Gastroesophageal sphincter (tissue), 4 donors: ENCODE data around the gene KLHL41. TPM values are rescaled to one million over a fixed set of nuclear protein-coding genes. Genes with fewer than 3 reads are reported as not detected.

ENCODE experiments used
- ATAC-seq: fragments of 150-250 bp; one replicate; pipeline ENCODE4 v1.9.1; 2016; ENCODE audit warnings: mild to moderate bottlenecking, moderate library complexity
- H3K27ac ChIP-seq, 4 donors: fragments of 200-600 bp; sonication (generic) in 3 of 4; 1 replicate in 3 of 4; 2 replicates in 1 of 4; pipeline ENCODE4 v1.5.1; 2016 to 2019
- H3K27me3 ChIP-seq: fragments of 200-600 bp; sonication (generic); one replicate; pipeline ENCODE4 v1.5.1; 2019
- H3K36me3 ChIP-seq, 2 donors: fragments of 200-600 bp; sonication (generic); one replicate each; pipeline ENCODE4 v1.5.1; 2019; ENCODE audit warnings: control low read depth in 1 of 2
- H3K4me1 ChIP-seq, 3 donors: fragments of 200-600 bp; sonication (generic); 1 replicate in 2 of 3; 2 replicates in 1 of 3; pipeline ENCODE4 v1.5.1; 2016 to 2019; ENCODE audit warnings: control low read depth in 2 of 3
- H3K4me3 ChIP-seq, 2 donors: fragments of 200-600 bp; sonication (generic); one replicate each; pipeline ENCODE4 v1.5.1; 2019; ENCODE audit warnings: mild to moderate bottlenecking in 1 of 2, moderate library complexity in 1 of 2
- H3K9me3 ChIP-seq, 3 donors: fragments of 200-600 bp; sonication (generic); one replicate each; pipeline ENCODE4 v1.5.1; 2017 to 2019; ENCODE audit warnings: control low read depth in 2 of 3
- CTCF ChIP-seq, 4 experiments: fragments of 200-600 bp in 2 of 4; fragments of 450-650 bp in 2 of 4; sonication (generic) in 1 of 4; IDR thresholded peaks; one replicate each; pipeline ENCODE4 v1.5.1; 2017 to 2019; ENCODE audit warnings: antibody characterized with exemption in 4 of 4, mild to moderate bottlenecking in 2 of 4, moderate library complexity in 2 of 4
- EP300 ChIP-seq: sonication (generic); formaldehyde crosslinking; IDR thresholded peaks from one replicate; pipeline ENCODE4 v1.6.1; 2017; ENCODE audit warnings: antibody characterized with exemption, mild to moderate bottlenecking
- POLR2A ChIP-seq, 2 donors: fragments of 450-650 bp; IDR thresholded peaks; one replicate each; pipeline ENCODE4 v1.6.1; 2017; ENCODE audit warnings: antibody characterized with exemption in 2 of 2, mild to moderate bottlenecking in 2 of 2, moderate library complexity in 1 of 2
- POLR2AphosphoS5 ChIP-seq: sonication (generic); formaldehyde crosslinking; IDR thresholded peaks from one replicate; pipeline ENCODE4 v1.6.1; 2017; ENCODE audit warnings: antibody characterized with exemption
- WGBS, 2 donors: methylation state at CpG; one replicate each; pipeline ENCODE4 v1.1.5; 2018; ENCODE audit warnings: low coverage in 1 of 2; 5-methylcytosine and 5-hydroxymethylcytosine counted together
- total RNA-seq, 4 donors: library from RNA; depleted of rRNA; stranded (reverse); fragments of >200 nt; gene quantifications; one replicate each; pipeline ENCODE4 v1.1.0, GENCODE V29; 2016

Gene KLHL41
- total RNA-seq, 4 donors from 2014 or later: 0.69 to 16.2 (median 7.8) TPM

GRCh38 chr2:169478339-169478738, 31.2 kb upstream of the KLHL41 start:
- WGBS, 2 donors: 61 to 88% methylated on average over 2 to 3 of the region's 3 CpGs
- Histone ChIP-seq H3K27me3 (no peaks in the 10 kb centered on the region), H3K27ac (peak overlapping the region in 3 of 4 donors; percentile 82 to 87 (median 85)), H3K4me3 (no peak overlapping the region), H3K9me3 (no peaks in the 10 kb centered on the region), H3K36me3 (peaks cover 0 to 13% of the 10 kb centered on the region in 2 donors), H3K4me1 (peaks cover 0 to 21% (median 4%) of the 10 kb centered on the region in 3 donors)
- peak; percentile 45 for ATAC-seq
- no peak for TF ChIP-seq POLR2AphosphoS5
- TF ChIP-seq EP300: no peak
- no peak for TF ChIP-seq CTCF (IDR thresholded peaks at IDR 0.05)

GRCh38 chr2:169478745-169479256, 30.7 kb upstream of the KLHL41 start:
- H3K4me3 ChIP-seq: peak overlapping the region; percentile 66 to 75
- peak overlapping the region; percentile 67 to 87 (median 84) for H3K27ac ChIP-seq
- peaks cover 0 to 21% (median 4%) of the 10 kb centered on the region in 3 donors for H3K4me1 ChIP-seq
- peaks cover 0 to 18% of the 10 kb centered on the region in 2 donors for H3K36me3 ChIP-seq
- no peaks in the 10 kb centered on the region for H3K9me3 ChIP-seq
- no peak for TF ChIP-seq POLR2A (IDR thresholded peaks at IDR 0.05)
- no peak for TF ChIP-seq CTCF (IDR thresholded peaks at IDR 0.05)
- no peak for TF ChIP-seq POLR2AphosphoS5
- TF ChIP-seq EP300: no peak
- H3K27me3 ChIP-seq: no peaks in the 10 kb centered on the region
- ATAC-seq: peak; percentile 4
- WGBS, 2 donors: 78 to 94% methylated on average over 2 to 4 of the region's 14 CpGs

GRCh38 chr2:169479257-169480078, 30.0 kb upstream of the KLHL41 start, which contains the start of gene BBS5:
Gene BBS5, plus strand, starts transcription at chr2:169479494. Its CDS starts 60 bp downstream, at chr2:169479554.
- Histone ChIP-seq H3K27me3 (no peaks in the 10 kb centered on the region), H3K36me3 (peaks cover 0 to 24% of the 10 kb centered on the region in 2 donors), H3K9me3 (no peaks in the 10 kb centered on the region), H3K4me3 (peak within 1 kb of the TSS; percentile 66 to 75), H3K4me1 (peaks cover 0 to 21% (median 4%) of the 10 kb centered on the region in 3 donors), H3K27ac (peak within 1 kb of the TSS; percentile 67 to 87 (median 84))
- 0% methylated on average over 8 to 9 of the region's 71 CpGs for WGBS, 2 donors
- TF ChIP-seq POLR2A (IDR thresholded peaks at IDR 0.05) (no peak), CTCF (IDR thresholded peaks at IDR 0.05) (peak in 3 of 4 experiments; percentile 30 to 67 (median 40)), POLR2AphosphoS5 (peak; percentile 57), EP300 (no peak)
- ATAC-seq: peak; percentile 94

GRCh38 chr2:169480079-169480465, 29.4 kb upstream of the KLHL41 start:
- peak overlapping the region in 3 of 4 donors; percentile 82 to 87 (median 85) for H3K27ac ChIP-seq
- H3K9me3 ChIP-seq: no peaks in the 10 kb centered on the region
- peak overlapping the region; percentile 66 to 75 for H3K4me3 ChIP-seq
- peaks cover 0 to 30% of the 10 kb centered on the region in 2 donors for H3K36me3 ChIP-seq
- H3K4me1 ChIP-seq: peaks cover 0 to 21% (median 4%) of the 10 kb centered on the region in 3 donors
- WGBS, 2 donors: 19 to 23% methylated on average over 9 of the region's 9 CpGs
- TF ChIP-seq EP300: no peak
- no peak for TF ChIP-seq CTCF (IDR thresholded peaks at IDR 0.05)
- TF ChIP-seq POLR2A (IDR thresholded peaks at IDR 0.05): no peak
- no peak for TF ChIP-seq POLR2AphosphoS5
- H3K27me3 ChIP-seq: no peaks in the 10 kb centered on the region
- no peak for ATAC-seq
